GM21576 (cell line): Measurements from ENCODE around the gene NTN5.

Experiments
- ATAC-seq: cut with Tn5 transposase; IDR thresholded peaks from one replicate; pipeline ENCODE4 v1.9.1; 2021; ENCODE audit warnings: mild to moderate bottlenecking, moderate library complexity; ENCODE audit not compliant: unreplicated experiment

Gene NTN5

DNA sequence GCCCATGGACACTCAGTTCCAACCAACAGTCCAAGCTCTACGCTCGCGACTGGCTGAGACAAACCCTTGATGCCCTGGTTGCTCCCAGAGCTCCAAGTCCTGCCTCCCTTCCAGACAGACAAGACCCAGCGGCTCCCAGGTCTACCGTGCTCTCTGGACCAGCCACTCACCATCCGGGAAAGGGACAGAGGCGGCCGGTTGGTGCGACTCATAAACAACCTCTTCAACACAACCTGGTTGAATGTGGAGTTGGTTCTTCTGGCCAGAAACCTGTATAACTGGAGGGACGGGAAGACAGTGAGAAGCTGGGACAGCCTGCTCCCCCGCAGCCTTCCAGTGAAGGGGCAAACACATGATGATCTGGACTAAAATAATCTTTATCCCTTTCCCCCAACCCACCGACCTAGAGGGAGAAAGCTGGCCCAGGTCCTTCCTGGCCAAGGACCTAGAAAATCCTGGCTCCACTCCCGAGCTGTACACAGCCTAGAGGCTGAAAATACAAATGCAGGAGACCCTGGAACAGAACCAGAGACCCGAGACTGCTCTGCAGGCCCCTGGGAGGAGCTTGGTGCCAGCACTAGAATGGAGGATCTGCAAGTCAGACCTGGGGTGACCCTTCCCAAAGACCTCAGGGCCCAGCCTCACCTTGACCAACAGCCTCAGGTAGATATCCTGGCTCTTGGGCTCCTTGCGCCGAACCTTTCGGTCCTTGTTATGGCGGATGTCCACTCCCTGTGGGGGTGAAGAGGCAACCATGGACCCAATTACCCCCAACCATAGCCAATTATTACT is 55.5 kb downstream of the NTN5 start:
- no peak for ATAC-seq

DNA sequence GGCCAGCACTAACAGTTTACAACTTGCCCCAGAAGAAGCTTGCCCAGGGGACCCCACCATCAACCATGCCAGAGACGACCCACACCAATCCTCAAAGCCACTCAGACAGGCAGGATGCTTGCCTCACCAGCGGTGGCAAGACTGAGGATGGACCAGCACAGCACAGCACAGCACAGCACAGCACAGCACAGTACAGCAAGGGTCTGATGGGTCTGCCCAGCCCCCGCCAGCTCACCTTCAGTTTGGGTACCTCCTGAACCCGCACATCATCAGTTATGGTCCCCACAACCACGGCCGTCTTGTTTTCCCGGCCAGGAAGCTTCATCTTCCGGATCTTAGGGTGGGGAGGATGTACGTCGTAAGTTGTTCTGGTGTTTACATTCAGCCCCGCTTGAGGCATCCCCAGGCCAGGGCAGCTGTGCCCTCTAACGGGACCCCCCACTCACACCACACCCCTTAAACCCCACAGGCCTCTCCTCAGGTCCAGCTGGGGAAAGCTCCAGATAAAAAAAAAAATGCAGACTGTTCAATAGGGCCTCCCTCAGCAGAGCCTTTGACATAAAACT is 56.2 kb downstream of the NTN5 start:
- ATAC-seq = no peak

DNA sequence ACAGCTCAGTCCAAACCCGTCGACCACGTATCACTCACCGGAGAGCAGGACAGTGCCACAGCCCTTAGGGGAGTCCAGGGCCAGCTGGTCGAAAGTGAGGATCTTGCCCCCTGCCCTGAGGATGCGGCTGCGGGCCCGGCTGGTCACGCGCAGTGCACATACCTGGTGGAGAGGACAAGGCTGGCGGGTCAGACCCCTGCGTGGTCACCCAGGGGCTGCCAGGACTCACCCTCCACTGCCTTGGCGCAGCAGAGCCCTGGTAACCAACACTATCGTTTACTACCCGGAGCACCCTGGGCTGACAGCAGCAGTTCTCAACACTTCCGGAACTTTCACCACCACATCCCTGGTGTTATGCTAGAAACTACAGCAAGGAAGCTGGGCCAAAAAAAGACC is 56.8 kb downstream of the NTN5 start:
- ATAC-seq = no peak

DNA sequence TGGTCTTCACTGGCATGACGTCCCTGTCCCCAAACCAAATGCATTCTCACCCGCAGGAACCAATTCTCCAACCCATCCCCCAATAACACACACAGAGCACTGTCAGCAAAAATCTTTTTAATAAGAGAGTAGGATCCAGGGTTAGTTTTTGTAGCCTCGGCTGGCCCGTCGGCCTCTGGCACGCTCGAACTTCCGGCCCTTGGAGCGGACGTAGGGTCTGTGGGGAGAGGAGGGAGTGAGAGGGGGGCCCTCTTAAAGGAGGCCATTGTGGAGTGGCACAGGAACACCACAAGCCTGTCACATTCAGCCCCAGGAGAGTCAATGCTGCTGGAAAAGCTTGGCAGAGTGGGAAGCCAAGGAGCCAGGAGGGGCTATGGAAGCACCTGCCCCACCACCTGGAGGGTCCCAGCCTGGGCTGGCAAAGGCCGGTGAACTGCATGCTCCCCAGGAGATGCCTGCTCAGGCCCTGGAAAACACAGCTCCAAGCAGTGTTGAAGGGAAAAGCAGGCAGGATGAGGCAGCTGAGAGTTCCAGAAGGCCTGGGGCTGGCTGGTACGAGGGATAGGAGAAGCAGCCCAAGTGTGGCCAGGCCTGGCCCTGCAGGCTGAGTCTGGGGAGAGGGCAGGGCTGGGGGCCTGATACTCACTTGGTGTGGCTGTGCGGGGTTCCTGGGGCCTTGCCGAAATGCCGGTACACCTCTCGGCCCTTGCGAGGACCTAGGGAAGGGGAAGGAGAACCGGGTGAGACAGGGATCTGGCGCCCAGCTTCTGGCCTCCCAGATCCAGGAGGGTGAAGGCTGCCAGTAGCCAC is 57.4 kb downstream of the NTN5 start:
- no peak for ATAC-seq

DNA sequence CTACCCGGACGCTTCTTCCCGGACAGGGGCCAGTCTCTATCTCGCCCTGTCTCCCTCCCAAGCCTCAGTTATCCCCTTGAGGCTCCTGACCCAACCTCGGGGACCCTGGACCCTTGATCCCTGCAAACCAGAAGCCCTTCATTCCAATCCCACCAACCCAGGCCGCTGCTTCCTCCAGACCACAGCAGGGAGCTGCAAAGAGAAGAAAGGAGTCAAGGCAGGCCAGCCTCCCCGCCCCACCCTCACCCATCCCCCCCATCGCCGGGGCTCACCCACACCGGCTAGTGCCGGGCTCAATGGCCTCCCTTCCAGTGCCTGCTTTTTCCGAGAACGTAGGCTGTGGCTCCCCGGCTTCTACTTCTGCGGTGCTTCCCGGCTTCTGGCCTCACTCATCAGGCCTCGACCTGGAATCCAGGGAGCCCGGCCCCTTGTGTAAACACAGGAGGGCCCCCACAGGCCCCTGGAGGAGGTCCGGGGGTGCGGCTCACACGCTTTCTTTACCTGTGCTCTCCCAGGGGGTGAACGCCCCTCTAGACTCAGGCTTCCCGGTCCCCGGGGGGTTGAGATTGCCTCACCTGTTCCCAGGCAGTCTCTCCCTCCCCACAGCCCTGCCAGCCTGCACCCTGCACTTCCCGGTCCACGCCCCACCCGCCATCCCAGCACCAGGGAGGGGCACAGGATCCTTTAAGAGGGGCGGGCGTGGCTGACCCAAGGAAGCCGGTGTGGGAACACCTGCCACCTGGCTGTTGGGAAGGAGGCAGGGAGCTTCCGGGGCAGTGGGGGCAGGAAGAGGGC is 58.2 kb downstream of the NTN5 start, which contains the start of gene FAM83E:
Gene FAM83E, minus strand, starts transcription at position 641 of the 795 bp plus-strand sequence. CDS start 1,704 bp downstream, outside the sequence.
- ATAC-seq = no peak

DNA sequence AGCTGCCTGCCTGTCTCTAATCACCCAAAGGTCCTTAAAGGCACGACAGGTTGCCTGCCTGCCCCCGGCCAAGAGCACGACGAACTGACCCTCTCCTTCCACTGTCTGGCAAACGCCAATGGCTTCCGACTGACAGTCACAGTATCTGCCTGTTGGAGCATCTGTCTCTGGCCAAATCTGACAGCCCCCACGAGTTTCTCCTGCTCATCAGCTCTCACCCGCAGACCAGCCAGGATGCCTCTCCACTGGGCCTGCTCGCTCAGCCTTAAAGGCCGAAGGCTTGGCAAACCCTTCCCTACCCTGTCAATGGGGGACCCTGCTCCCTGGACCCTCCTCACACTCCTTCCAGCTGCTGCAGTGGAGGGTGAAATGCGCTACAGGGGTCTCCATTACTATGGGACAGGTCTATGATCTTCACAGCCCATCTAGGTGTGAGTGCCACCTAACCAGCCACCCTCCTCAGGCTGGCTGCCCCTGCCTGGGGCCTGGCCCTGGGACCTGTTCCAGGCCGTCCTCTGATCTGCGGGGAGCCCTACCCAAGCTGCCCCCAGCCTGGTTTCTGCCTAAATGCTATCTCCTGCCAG is 58.9 kb downstream of the NTN5 start:
- ATAC-seq = no peak

DNA sequence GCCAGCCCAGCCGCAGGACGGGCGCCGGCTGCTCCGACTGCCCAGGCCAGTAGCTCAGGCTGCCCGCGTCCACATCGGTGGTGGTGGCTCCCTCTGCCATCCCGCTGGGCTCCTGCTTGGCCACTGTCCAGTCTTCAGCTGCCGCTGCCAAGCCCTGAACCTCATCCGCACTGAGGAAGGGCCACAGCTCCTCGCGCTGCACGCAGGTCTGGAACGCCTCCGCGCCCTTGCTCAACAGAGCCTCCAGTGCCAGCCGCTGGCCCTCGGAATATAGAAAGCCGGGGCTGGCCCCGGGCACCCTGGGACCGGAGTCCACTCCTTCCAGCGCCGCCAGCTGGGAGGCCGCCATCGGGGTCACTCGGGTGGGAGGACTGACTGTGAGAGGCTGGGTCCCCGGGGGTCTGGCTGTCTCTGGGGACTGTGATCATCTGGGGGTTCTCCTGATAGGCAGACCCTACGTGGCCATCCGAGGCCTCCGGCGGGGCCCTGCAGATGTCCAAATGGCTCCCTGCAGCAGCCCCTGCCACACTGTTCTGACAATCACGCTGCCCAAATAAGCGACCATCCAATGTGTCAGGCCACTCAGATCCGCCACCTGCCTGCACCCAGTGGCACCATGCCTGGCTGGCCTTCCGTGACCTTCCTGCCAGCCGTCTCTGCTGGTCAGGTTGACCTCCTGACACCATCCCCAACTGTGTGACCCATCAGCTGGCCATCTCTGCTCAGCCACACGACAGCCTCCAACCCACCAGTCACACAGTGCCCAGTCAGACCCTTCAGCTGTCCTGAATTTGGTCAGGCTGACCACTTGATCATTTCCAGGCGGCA is 59.6 kb downstream of the NTN5 start:
- no peak for ATAC-seq

DNA sequence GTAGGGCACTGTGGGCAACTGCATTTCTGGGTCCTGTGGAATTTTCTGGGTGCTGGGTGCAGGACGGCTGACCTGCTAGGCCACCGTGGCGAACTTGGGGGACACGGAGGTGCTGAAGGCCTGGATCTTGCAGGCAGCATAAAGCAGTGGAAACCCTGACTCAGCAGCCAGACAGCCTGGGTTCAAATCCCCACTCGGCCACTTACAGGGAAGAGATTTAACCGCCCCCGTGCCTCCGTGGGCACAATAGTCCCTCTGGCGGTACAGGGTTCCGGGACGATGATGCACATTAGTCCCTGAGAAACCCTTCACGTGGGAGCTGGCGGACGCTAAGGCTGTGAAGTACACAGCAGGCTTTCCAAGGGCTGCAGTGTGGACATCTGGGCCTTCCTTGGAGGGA is 60.9 kb downstream of the NTN5 start:
- no peak for ATAC-seq
